ENCODE results near the gene CYP51A1.

GRCh38 chr7:92121681-92122080, 12.6 kb downstream of the CYP51A1 start:
- TF ChIP-seq, protein P1, sequence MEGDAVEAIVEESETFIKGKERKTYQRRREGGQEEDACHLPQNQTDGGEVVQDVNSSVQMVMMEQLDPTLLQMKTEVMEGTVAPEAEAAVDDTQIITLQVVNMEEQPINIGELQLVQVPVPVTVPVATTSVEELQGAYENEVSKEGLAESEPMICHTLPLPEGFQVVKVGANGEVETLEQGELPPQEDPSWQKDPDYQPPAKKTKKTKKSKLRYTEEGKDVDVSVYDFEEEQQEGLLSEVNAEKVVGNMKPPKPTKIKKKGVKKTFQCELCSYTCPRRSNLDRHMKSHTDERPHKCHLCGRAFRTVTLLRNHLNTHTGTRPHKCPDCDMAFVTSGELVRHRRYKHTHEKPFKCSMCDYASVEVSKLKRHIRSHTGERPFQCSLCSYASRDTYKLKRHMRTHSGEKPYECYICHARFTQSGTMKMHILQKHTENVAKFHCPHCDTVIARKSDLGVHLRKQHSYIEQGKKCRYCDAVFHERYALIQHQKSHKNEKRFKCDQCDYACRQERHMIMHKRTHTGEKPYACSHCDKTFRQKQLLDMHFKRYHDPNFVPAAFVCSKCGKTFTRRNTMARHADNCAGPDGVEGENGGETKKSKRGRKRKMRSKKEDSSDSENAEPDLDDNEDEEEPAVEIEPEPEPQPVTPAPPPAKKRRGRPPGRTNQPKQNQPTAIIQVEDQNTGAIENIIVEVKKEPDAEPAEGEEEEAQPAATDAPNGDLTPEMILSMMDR (IDR thresholded peaks at IDR 0.05) = no peak
- TF ChIP-seq POLR2A (IDR thresholded peaks at IDR 0.05) (no peak), EP300 (IDR thresholded peaks at IDR 0.05) (no peak)

Measured in tibial nerve (tissue), 4 donors.